Astrocyte (in vitro differentiated cells and primary cell): ENCODE data around the gene VAC14. TPM values are rescaled to one million over a fixed set of nuclear protein-coding genes. Genes with fewer than 3 reads are reported as not detected.
A peak's percentile ranks its signal among the peaks of the same experiment; 100 is the strongest.
"Not testable (repeated sequence)": the region's sequence is repeated elsewhere in the genome, so short reads cannot be mapped to it uniquely, and the experiment has no call there.

Experiments
- DNase-seq: peaks from one replicate; pipeline ENCODE4 v3.0.0-alpha.2; 2010; ENCODE audit warnings: low read depth
- FAIRE-seq: peaks from 2 replicates; lab custom pipeline; 2011; peaks lifted over from hg19 to GRCh38; lab: Jason Lieb, UNC
- H2AFZ ChIP-seq: 2 replicates; pipeline ENCODE4 v1.6.0; 2012; ENCODE audit warnings: low read depth, low read length, inconsistent platforms
- H3K27ac ChIP-seq: 2 replicates; pipeline ENCODE4 v1.5.1; 2011; ENCODE audit warnings: low read depth, low read length, inconsistent platforms
- H3K27me3 ChIP-seq: 2 replicates; pipeline ENCODE4 v1.6.0; 2011; ENCODE audit warnings: low read length, inconsistent platforms; ENCODE audit not compliant: insufficient read depth
- H3K36me3 ChIP-seq: 2 replicates; pipeline ENCODE4 v1.5.1; 2011; ENCODE audit warnings: low read length, inconsistent platforms; ENCODE audit not compliant: insufficient read depth
- H3K4me1 ChIP-seq: 2 replicates; pipeline ENCODE4 v1.5.1; 2011; ENCODE audit warnings: low read length, inconsistent platforms; ENCODE audit not compliant: insufficient read depth
- H3K4me2 ChIP-seq: 2 replicates; pipeline ENCODE4 v1.6.0; 2012; ENCODE audit warnings: low read length, inconsistent platforms
- H3K4me3 ChIP-seq: 2 replicates; pipeline ENCODE4 v1.5.1; 2011; ENCODE audit warnings: low read depth, mild to moderate bottlenecking, low read length, inconsistent platforms; ENCODE audit not compliant: insufficient read depth
- H3K79me2 ChIP-seq: 2 replicates; pipeline ENCODE4 v1.6.0; 2012; ENCODE audit warnings: mild to moderate bottlenecking, low read length, inconsistent platforms; ENCODE audit not compliant: insufficient read depth
- H3K9ac ChIP-seq: 2 replicates; pipeline ENCODE4 v1.6.0; 2012; ENCODE audit warnings: mild to moderate bottlenecking, low read length, inconsistent platforms
- H3K9me3 ChIP-seq: 2 replicates; pipeline ENCODE4 v1.5.1; 2012; ENCODE audit warnings: low read depth, mild to moderate bottlenecking, low read length, inconsistent platforms; ENCODE audit not compliant: insufficient read depth
- H4K20me1 ChIP-seq: 2 replicates; pipeline ENCODE4 v1.6.0; 2012; ENCODE audit warnings: low read length, inconsistent platforms; ENCODE audit not compliant: insufficient read depth
- H3K27ac Mint-ChIP-seq: one replicate; pipeline ENCODE4 v1.8.0; 2021; ENCODE audit warnings: mild to moderate bottlenecking, mixed read lengths; ENCODE audit not compliant: unreplicated experiment
- H3K27me3 Mint-ChIP-seq: one replicate; pipeline ENCODE4 v1.8.0; 2021; ENCODE audit warnings: low read depth, mixed read lengths; ENCODE audit not compliant: unreplicated experiment
- H3K36me3 Mint-ChIP-seq: one replicate; pipeline ENCODE4 v1.8.0; 2021; ENCODE audit warnings: low read depth, mixed read lengths; ENCODE audit not compliant: unreplicated experiment
- H3K4me1 Mint-ChIP-seq: one replicate; pipeline ENCODE4 v1.8.0; 2021; ENCODE audit warnings: low read depth, mixed read lengths; ENCODE audit not compliant: unreplicated experiment
- H3K4me3 Mint-ChIP-seq: one replicate; pipeline ENCODE4 v1.8.0; 2021; ENCODE audit warnings: mild to moderate bottlenecking, moderate library complexity, mixed read lengths; ENCODE audit not compliant: unreplicated experiment
- H3K9me3 Mint-ChIP-seq: one replicate; pipeline ENCODE4 v1.8.0; 2021; ENCODE audit warnings: mild to moderate bottlenecking, mixed read lengths; ENCODE audit not compliant: unreplicated experiment
- EZH2 ChIP-seq: IDR thresholded peaks from 2 replicates; pipeline ENCODE4 v1.6.1; 2012; ENCODE audit warnings: mild to moderate bottlenecking, low read length, inconsistent platforms; ENCODE audit not compliant: insufficient read depth
- total RNA-seq: library from RNA; stranded (reverse); gene quantifications from 2 replicates; pipeline ENCODE4 v1.2.1, GENCODE V29; 2021
- TF ChIP-seq, protein P1 (sequence below): IDR thresholded peaks from 2 replicates; pipeline ENCODE4 v1.5.1; 2011; ENCODE audit warnings: low read depth, mild to moderate bottlenecking, inconsistent platforms, low read length, moderate library complexity; ENCODE audit not compliant: insufficient read depth

Gene VAC14
- total RNA-seq, 1 donor from 2014 or later = 27.8 TPM

DNA sequence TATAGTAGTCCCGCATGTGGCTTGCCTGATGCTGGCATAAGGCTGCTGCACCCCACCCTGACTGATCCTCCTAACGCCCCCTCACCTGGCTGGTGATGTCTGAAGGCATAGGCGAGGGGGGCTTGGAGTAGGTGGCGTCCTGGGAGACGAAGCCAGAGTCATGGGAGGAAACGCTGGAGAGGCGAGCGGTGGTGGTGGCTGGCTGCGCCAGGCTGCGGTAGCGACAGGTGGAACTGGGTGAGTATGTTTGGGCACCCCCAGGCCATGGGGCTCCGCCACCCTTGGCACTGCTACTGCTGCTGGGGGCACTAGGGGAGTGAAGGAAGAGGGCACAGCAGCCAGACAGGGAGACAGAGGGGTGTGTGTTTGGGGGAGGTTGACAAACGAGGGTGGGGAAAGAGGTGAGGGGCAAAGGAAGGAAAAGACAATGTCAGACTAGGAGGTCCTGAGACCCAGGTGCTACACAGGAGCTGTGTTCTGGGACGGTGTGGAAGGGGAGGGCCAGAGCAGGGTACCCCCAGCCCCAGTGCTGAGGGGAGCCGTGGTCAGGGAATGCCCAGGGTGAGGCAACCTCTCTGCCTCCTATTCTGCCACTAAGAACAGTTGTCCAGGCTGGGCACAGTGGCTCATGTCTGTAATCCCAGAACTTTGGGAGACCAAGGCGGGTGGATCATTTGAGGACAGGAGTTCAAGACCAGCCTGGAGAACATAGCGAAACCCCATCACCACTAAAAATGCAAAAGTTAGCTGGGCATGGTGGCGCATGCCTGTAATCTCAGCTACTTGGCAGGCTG is 126.5 kb downstream of the VAC14 start:
- no peak for TF ChIP-seq EZH2
- TF ChIP-seq, protein P1, sequence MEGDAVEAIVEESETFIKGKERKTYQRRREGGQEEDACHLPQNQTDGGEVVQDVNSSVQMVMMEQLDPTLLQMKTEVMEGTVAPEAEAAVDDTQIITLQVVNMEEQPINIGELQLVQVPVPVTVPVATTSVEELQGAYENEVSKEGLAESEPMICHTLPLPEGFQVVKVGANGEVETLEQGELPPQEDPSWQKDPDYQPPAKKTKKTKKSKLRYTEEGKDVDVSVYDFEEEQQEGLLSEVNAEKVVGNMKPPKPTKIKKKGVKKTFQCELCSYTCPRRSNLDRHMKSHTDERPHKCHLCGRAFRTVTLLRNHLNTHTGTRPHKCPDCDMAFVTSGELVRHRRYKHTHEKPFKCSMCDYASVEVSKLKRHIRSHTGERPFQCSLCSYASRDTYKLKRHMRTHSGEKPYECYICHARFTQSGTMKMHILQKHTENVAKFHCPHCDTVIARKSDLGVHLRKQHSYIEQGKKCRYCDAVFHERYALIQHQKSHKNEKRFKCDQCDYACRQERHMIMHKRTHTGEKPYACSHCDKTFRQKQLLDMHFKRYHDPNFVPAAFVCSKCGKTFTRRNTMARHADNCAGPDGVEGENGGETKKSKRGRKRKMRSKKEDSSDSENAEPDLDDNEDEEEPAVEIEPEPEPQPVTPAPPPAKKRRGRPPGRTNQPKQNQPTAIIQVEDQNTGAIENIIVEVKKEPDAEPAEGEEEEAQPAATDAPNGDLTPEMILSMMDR = no peak
- H3K36me3 ChIP-seq = peaks cover 17% of the 10 kb centered on the region
- Mint-ChIP-seq H3K4me3 (no peak overlapping the region), H3K36me3 (peaks cover 31% of the 10 kb centered on the region), H3K9me3 (no peaks in the 10 kb centered on the region), H3K4me1 (no peaks in the 10 kb centered on the region), H3K27me3 (no peaks in the 10 kb centered on the region), H3K27ac (no peak overlapping the region)
- FAIRE-seq = no peak
- H2AFZ ChIP-seq = no peak overlapping the region
- no peak overlapping the region for H3K4me2 ChIP-seq
- H3K27me3 ChIP-seq = no peaks in the 10 kb centered on the region
- no peak overlapping the region for H3K27ac ChIP-seq
- no peak overlapping the region for H3K4me3 ChIP-seq
- H3K9ac ChIP-seq = no peak overlapping the region
- no peaks in the 10 kb centered on the region for H3K9me3 ChIP-seq
- DNase-seq = no peak
- H3K4me1 ChIP-seq = no peaks in the 10 kb centered on the region
- H4K20me1 ChIP-seq = peaks cover 5% of the 10 kb centered on the region
- peaks cover 5% of the 10 kb centered on the region for H3K79me2 ChIP-seq

DNA sequence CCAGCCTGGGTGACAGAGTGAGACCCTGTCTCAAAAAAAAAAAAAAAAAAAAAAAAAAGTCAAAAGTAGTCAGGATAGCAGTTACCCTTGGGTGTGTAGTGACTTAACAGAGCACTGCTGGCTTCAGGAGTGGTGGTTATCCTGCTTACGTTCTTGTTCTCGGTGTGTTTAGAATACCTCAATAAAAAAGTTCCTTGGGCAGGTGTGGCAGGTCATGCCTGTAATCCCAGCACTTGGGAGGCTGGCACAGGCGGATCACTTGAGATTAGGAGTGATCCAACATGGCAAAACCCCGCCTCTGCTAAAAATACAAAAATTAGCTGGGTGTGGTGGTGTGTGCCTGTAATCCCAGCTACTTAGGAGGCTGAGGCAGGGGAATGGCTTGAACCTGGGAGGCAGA is 130.0 kb downstream of the VAC14 start:
- not testable (repeated sequence) for H4K20me1 ChIP-seq, H3K79me2 ChIP-seq, H2AFZ ChIP-seq, H3K9me3 ChIP-seq, H3K4me3 Mint-ChIP-seq, H3K9me3 Mint-ChIP-seq, H3K4me2 ChIP-seq, H3K27me3 ChIP-seq, H3K9ac ChIP-seq, H3K4me1 ChIP-seq, H3K4me3 ChIP-seq, H3K27ac Mint-ChIP-seq, H3K4me1 Mint-ChIP-seq, FAIRE-seq, H3K27me3 Mint-ChIP-seq, DNase-seq, H3K27ac ChIP-seq
- peaks cover 38% of the 10 kb centered on the region for H3K36me3 Mint-ChIP-seq
- peaks cover 16% of the 10 kb centered on the region for H3K36me3 ChIP-seq

DNA sequence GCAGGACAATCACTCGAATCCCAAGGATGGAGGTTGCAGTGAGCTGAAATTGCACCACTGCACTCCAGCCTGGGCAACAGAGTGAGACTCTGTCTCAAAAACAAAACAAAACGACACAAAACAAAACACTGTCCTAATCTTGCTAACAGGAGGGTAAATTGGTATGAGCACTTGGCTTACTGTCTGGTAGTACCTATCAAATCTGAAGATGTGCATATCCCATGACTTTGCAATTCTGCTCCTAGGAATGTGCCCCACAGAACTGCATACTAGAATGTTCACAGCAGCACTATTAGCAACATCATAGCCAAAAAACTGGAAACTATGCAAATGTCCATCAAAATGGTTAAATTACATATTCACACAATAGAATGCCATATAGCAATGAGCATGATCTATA is 130.8 kb downstream of the VAC14 start:
- FAIRE-seq = no peak

More for the DNA sequence above, 130.8 kb downstream of the VAC14 start:
- Mint-ChIP-seq H3K9me3 (no peaks in the 10 kb centered on the region), H3K36me3 (peaks cover 33% of the 10 kb centered on the region), H3K27me3 (no peaks in the 10 kb centered on the region), H3K27ac (no peak overlapping the region), H3K4me3 (peak overlapping the region; percentile 8), H3K4me1 (no peaks in the 10 kb centered on the region)
- Histone ChIP-seq H3K27ac (no peak overlapping the region), H3K9ac (no peak overlapping the region), H3K4me1 (no peaks in the 10 kb centered on the region), H3K36me3 (peaks cover 13% of the 10 kb centered on the region), H3K9me3 (no peaks in the 10 kb centered on the region), H3K4me3 (no peak overlapping the region), H3K4me2 (no peak overlapping the region), H2AFZ (no peak overlapping the region), H3K27me3 (no peaks in the 10 kb centered on the region), H3K79me2 (no peaks in the 10 kb centered on the region), H4K20me1 (peaks cover 8% of the 10 kb centered on the region)
- TF ChIP-seq EZH2 = no peak
- TF ChIP-seq, protein P1 = no peak
- DNase-seq = no peak
